Uterus (tissue), 2 donors: ENCODE measurements around the gene PTPRU.

Source experiments
- POLR2A ChIP-seq, 2 donors: fragments of 450-650 bp; IDR thresholded peaks; one replicate each; pipeline ENCODE4 v1.6.1; 2016; ENCODE audit warnings: antibody characterized with exemption in 2 of 2, mild to moderate bottlenecking in 1 of 2, moderate library complexity in 1 of 2
- TF ChIP-seq, protein P1 (sequence below), 4 experiments: fragments of 200-600 bp in 2 of 4; fragments of 450-650 bp in 2 of 4; sonication (generic) in 2 of 4; IDR thresholded peaks; one replicate each; pipeline ENCODE4 v1.5.1; 2016 to 2019; ENCODE audit warnings: antibody characterized with exemption in 4 of 4, mild to moderate bottlenecking in 2 of 4, moderate library complexity in 1 of 4

DNA sequence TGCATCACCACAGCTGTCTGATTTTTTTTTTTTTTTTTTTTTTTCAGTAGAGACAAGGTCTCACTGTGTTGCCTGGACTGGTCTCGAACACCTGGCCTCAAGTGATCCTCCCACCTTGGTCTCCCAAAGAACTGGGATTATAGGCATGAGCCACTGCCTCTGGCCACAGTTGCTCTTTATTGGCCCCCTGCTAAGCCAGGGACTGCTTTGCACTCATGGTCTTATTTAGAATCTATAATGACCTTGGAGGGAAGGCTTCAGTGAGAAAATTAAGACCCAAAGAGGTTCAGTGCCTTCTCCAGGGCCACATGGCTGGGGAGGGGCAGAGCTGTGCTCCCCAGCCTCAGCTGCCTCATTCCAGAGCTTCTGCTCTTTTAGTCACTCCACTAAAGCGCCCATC is 84.9 kb downstream of the PTPRU start:
- TF ChIP-seq, protein P1, sequence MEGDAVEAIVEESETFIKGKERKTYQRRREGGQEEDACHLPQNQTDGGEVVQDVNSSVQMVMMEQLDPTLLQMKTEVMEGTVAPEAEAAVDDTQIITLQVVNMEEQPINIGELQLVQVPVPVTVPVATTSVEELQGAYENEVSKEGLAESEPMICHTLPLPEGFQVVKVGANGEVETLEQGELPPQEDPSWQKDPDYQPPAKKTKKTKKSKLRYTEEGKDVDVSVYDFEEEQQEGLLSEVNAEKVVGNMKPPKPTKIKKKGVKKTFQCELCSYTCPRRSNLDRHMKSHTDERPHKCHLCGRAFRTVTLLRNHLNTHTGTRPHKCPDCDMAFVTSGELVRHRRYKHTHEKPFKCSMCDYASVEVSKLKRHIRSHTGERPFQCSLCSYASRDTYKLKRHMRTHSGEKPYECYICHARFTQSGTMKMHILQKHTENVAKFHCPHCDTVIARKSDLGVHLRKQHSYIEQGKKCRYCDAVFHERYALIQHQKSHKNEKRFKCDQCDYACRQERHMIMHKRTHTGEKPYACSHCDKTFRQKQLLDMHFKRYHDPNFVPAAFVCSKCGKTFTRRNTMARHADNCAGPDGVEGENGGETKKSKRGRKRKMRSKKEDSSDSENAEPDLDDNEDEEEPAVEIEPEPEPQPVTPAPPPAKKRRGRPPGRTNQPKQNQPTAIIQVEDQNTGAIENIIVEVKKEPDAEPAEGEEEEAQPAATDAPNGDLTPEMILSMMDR (IDR thresholded peaks at IDR 0.05), result no peak
- TF ChIP-seq POLR2A (IDR thresholded peaks at IDR 0.05), result no peak
